HG03439 (cell line): ENCODE measurements around the gene ZNF697.

Experiments used
- ATAC-seq: cut with Tn5 transposase; IDR thresholded peaks from one replicate; pipeline ENCODE4 v1.9.1; 2021; ENCODE audit warnings: mild to moderate bottlenecking, moderate library complexity; ENCODE audit not compliant: unreplicated experiment

The ZNF697 gene

GRCh38 chr1:119664067-119664466, 16.0 kb upstream of the ZNF697 start:
- no peak for ATAC-seq

- peak; percentile 58 for ATAC-seq
Measured at GRCh38 chr1:119662034-119662437, 14.0 kb upstream of the ZNF697 start.

- ATAC-seq: no peak
Measured at GRCh38 chr1:119660253-119661083, 12.4 kb upstream of the ZNF697 start.

GRCh38 chr1:119659628-119660027, 11.6 kb upstream of the ZNF697 start:
- no peak for ATAC-seq

GRCh38 chr1:119656410-119656955, 8.4 kb upstream of the ZNF697 start:
- ATAC-seq: no peak

GRCh38 chr1:119655154-119655553, 7.1 kb upstream of the ZNF697 start:
- ATAC-seq: no peak

- ATAC-seq: no peak
Measured at GRCh38 chr1:119653839-119654170, 5.7 kb upstream of the ZNF697 start.

GRCh38 chr1:119653135-119653838, 5.2 kb upstream of the ZNF697 start:
- no peak for ATAC-seq

- ATAC-seq: no peak
Measured at GRCh38 chr1:119652587-119652986, 4.5 kb upstream of the ZNF697 start.

- no peak for ATAC-seq
Measured at GRCh38 chr1:119651641-119652040, 3.6 kb upstream of the ZNF697 start.

- ATAC-seq: no peak
Measured at GRCh38 chr1:119651133-119651532, 3.1 kb upstream of the ZNF697 start.

- no peak for ATAC-seq
Measured at GRCh38 chr1:119648620-119649004, 546 bp upstream of the ZNF697 start.

- no peak for ATAC-seq
Measured at GRCh38 chr1:119647228-119647733, 785 bp downstream of the ZNF697 start.

- ATAC-seq: no peak
Measured at GRCh38 chr1:119646521-119647227, 1.4 kb downstream of the ZNF697 start.

- ATAC-seq: no peak
Measured at GRCh38 chr1:119639109-119639508, 9.0 kb downstream of the ZNF697 start.

GRCh38 chr1:119637710-119638109, 10.4 kb downstream of the ZNF697 start:
- ATAC-seq: no peak

- ATAC-seq: no peak
Measured at GRCh38 chr1:119636491-119637089, 11.5 kb downstream of the ZNF697 start.

- ATAC-seq: no peak
Measured at GRCh38 chr1:119635811-119636390, 12.2 kb downstream of the ZNF697 start.

GRCh38 chr1:119634016-119634415, 14.1 kb downstream of the ZNF697 start:
- ATAC-seq: no peak

GRCh38 chr1:119633575-119633974, 14.5 kb downstream of the ZNF697 start:
- ATAC-seq: no peak

GRCh38 chr1:119632841-119633240, 15.2 kb downstream of the ZNF697 start:
- no peak for ATAC-seq
